HT-29 (cell line): ENCODE results near the gene VWA5B1. TPM values are rescaled to one million over a fixed set of nuclear protein-coding genes. Genes with fewer than 3 reads are reported as not detected.
A peak's percentile ranks its signal among the peaks of the same experiment; 100 is the strongest.

Experiments
- DNase-seq: peaks from one replicate; pipeline ENCODE4 v3.0.0-alpha.2; 2015; ENCODE audit warnings: low spot score
- total RNA-seq: library from RNA; depleted of rRNA; stranded (reverse); fragments of >200 nt; shearing (Covaris generic); gene quantifications from 2 replicates; pipeline ENCODE4 v1.2.3, GENCODE V29; 2014

Gene VWA5B1
- total RNA-seq, 1 experiment from 2014 or later = not detected

DNA sequence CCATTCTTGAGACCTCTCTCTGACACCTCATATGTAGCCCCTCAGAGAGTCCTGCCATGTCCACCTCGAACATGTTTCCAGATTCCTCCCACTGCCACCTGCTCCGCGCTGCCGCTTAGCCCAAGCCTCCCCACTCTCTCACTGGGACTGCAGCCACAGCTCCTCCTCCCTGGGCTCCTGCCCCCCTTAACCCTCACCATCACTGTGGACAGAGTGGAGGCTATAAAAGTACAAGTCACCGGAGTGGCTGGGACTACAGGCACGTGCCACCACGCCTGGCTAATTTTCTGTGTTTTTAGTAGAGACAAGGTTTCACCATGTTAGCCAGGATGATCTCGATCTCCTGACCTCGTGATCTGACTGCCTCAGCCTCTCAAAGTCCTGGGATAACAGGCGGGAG lies 77.0 kb downstream of the VWA5B1 start:
- no peak for DNase-seq

DNA sequence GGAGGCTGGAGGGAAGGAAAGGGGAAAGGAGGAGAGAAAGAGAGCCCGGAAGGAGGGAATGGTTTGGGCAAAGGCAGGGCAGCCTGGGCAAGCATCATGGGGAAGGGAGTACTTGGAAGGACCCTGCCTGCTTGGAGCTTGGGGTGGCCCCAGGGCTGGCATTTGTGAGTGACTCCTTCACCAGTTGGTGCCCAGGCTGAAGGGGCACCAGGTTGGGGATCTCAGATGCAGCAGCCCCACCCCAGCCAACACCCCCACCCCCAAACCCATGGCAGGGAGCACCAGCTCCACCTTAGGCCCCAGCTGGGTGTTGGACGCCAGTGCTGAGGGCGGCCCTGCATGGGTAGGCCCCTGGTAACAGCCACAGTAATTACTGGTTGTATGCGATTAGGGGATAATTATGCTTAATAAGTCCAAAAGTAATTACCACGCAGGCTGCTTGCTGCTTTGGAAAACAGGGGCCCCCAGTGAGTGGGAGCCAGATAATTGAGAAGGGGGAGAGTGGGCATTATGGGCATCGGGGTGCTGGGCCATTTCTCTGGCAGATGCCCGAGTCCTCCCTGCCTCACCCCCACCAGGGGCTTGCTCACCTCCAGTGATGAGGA lies 78.3 kb downstream of the VWA5B1 start:
- no peak for DNase-seq

DNA sequence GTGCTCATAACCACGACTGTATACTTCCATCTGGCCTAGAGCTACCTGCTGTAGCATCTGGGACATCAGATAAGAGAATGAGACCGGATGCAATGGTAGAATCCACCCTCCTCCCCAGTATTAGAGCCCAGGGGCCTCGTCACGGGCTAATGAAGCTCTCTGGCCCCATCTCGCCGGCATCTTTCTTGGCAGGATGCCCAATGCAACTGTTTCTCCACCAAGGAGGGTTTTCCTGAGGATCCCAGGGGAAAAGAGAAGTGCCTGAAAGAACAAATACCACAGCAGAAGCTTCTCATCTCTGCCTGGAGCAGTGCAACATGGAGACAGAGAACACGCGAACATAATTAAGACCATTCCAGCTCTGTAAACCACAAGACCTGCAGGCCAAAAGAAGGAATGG lies 80.0 kb downstream of the VWA5B1 start:
- no peak for DNase-seq

DNA sequence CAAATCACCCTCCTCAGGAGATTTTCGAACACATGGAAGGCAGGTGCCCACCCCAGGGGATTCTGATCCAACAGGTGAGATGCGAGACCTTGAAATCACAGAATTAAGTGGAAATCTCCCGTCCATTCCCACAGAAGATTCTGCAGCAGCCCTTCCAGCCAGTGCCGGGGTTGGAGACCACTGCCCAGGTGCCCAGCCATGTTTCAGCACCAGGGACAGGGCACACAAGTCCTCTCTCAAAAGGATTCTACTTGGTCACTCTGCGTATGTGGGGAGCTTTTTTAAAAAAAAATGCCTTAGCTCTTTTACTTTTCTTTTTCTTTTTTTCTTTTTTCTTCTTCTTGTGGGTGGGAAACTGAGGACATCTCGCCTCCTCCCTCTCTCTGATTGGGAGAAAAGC lies 80.7 kb downstream of the VWA5B1 start:
- DNase-seq = no peak

DNA sequence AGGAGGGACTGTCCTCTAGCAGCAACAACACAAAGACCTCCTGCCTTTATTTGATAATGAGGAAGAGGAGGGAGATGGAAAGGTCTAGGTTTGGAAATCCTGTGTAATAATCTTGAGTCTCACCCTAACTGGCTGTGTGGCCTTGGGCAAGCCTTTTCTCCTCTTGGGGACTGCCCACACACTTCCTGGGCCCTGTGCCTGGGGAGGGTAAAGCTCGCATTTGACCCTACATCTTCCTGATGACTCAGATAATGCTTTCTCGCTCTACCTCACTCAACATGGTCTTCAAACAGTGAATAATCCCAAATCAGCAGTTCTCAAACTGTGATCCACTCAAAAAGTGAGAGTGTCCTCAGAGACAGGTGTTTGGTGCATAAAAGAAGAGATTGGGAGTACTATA lies 81.2 kb downstream of the VWA5B1 start:
- no peak for DNase-seq

DNA sequence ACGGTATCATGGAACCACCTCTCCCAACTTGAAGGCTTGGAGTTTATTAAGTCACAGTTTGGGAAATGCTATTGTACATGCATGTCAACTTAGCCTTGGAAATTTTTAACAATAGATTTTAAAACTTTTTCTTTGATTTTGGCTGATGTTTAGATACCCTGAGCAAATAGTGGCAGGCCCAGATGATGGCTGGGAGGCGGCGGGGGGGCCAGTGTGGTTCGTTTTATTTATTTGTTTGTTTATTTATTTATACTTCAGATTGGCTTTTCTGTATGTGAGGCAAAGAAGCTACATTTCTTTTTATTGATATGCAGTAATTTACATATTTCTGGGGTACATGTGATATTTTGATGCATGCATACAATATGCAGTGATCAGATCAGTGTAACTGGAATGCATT lies 82.0 kb downstream of the VWA5B1 start:
- no peak for DNase-seq

DNA sequence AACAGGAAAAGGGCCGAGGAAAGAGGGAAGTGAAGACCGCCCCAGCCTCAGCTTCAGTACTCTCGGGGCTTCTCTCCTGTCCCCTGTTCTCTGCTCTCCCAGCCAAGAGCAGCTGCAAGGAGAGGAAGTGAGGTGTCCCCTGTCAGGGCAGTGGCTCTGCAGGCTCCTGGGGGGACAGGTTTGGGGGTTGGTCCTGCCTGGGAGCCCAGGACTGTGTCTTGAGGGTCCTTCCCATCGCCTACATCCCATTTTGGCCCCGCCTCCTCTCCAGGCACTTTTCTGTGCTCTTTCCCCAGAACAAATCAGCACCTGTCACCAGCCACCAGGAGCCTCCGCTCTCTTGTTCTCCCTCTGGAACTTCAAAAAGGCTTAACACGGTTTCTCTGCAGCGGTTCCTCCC lies 82.6 kb downstream of the VWA5B1 start:
- no peak for DNase-seq

DNA sequence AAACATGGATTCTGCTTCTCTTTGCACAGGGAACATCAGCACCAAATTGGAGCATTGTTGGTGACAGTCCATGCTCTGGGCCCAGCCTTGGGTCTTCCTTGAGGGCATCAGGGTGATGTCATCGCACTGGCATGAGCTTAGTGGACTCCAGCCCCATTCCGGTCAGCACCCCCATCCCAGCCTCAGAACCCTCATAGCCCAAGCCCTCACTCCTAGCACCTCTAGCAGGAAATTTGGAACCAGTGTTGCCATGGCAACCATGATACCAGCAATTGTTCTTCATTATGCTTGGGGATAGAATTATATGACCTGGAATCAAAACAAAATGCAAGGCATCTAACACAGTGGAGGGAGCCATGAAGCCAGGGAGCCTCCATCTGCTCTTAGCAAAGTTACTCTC lies 83.1 kb downstream of the VWA5B1 start:
- no peak for DNase-seq

DNA sequence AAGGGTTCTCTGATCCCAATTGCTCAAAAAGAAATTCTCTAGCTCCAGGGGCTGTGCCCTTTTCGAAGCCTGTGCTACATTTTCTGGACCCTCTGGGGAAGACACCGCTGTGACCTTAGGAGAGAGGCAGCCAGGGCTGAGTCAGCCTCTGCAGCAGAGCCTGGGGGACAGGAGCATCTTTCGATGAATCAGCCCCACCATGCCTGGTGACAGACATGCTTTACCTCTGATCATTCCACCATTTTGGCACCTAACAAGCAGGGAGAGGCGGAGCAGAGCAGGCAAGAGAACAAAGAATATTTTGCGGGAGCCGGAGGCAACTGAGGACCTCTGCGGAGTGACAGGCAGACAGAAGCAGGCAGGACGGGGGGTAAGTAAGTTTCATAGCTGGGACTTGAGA lies 84.9 kb downstream of the VWA5B1 start:
- DNase-seq = no peak

DNA sequence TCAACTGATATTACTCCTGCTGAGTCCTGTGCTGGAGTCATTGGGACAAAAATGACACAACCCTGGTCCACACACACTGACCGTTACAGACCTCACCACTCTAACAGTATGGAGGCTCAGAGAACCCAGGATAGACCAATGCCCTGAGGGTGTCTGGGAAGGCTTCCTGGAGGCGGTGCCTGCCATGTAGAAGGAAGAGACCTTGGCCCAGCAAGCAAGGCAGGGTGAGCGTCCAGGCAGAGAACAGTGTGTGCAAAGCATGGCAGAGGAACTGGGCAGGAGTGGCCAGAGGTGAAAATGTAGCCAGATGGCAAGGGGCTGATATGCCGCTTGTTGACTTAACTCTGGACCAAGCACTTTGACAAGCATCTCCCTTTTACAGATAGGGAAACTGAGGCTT lies 85.5 kb downstream of the VWA5B1 start:
- no peak for DNase-seq

DNA sequence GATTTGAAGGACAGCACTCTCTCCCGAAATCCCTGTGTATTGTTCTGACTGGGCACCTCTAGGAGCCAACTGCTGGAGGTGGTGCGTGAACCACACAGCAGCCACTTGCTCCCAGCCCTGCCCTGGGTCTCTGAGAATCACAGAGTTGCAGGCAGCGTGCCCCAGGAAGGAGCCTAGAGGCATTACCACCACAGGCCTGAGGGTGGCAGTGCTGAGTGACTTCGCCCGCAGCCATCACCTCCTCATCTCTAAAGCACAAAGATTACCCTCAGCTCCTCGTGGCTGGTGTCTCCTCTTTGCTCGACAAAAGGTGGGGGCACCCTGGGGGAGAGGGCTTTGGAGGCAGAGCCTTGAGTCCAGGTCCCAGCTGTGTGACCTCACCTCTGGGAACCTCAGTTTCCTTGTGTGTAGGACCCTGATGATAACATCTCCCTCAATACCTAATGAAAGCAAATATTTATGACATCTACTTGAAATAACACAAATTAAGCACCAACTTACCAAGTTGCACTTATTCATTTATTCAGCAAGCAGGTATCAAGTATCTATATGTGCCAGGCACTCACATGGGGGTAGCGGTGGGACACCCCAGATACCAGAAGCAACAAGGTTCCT lies 86.3 kb downstream of the VWA5B1 start:
- DNase-seq = peak; percentile 62

DNA sequence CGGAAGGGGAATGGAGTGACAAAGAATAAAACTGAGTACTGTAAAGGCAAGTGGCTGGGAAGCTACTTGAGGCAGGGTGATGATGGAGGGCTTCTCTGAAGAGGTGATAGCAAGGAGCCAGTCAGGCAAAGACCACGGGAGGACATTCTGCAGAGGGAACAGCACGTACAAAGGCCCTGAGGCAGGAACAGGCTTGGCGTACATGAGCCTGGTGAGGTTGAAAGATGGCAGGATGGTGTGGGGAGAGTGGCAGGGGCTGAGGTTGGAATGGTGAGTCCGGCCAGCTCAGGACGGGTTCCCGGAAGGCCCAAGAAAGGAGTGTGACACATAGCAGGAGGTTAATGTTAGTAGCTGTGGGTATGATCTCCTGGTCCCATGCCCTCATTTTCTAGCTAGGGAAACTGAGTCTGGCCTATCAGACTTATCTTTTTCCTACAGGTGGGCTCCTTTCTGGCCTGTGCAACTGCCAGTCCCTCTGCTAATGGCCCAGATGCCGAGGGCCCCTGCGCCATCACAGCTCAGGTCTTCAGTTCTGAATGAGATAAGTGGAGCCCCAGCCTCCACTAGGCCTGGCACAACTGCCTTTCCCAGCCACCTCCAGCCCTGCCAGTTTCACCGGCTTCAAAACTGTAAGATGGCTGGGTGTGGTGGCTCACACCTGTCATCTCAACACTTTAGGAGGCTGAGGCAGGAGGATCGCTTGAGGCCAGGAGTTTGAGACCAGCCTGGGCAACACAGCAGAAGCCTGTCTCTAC lies 87.0 kb downstream of the VWA5B1 start:
- no peak for DNase-seq

DNA sequence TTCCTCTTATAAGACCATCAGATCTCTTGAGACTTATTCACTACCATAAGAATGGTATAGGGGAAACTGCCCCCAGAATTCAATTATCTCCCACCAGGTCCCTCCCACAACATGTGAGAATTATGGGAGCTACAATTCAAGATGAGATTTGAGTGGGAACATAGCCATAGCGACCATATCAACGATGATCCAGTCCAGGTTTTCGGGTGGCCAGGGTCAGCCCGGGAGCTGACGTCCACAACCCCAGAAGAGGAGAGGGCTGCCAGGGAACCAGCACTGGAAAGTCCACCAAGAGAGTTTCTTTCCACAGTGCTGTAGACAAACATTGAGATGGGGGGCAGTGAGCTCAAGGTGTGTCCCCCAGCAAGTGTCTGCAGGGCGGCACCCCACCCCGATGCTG lies 88.4 kb downstream of the VWA5B1 start:
- no peak for DNase-seq

DNA sequence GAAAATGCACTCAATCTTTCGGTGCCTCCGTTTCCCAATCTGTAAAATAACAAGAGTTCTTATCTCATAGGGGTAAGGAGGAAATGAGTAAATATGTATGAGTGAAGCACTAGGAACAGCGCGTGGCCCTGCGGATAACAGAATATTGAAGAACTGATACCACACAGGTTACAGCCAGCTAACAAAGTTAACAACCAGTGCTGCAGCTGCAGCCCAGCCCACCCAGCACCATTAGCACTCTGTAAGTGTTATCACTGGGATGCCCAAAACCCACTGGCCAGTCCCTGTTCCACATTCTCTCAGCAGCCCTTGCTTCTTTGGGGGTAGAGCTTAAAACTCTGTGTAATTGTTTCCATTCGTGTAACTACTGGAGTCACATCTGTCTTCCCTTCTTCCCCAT lies 89.5 kb downstream of the VWA5B1 start:
- DNase-seq = no peak

DNA sequence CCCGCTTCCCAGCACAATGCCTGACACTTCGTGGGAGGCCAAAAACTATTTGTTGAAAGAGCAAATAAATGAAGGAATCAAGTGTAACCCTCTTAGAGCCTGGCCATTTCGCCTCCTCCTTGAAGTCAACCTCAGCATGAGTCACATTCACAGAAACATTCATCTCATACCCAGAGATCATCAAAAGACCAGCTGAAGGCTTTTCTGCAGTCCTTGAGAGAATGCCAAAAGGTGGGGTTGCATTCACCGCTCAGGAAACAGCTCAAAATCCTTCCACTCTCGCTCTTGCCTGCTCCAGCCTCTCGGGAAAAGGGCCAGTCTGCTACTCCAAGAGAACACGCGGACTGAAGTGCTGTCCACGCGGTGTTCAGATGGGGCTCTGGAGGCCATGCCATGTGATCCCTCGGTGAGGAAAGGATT lies 90.0 kb downstream of the VWA5B1 start:
- DNase-seq = no peak

DNA sequence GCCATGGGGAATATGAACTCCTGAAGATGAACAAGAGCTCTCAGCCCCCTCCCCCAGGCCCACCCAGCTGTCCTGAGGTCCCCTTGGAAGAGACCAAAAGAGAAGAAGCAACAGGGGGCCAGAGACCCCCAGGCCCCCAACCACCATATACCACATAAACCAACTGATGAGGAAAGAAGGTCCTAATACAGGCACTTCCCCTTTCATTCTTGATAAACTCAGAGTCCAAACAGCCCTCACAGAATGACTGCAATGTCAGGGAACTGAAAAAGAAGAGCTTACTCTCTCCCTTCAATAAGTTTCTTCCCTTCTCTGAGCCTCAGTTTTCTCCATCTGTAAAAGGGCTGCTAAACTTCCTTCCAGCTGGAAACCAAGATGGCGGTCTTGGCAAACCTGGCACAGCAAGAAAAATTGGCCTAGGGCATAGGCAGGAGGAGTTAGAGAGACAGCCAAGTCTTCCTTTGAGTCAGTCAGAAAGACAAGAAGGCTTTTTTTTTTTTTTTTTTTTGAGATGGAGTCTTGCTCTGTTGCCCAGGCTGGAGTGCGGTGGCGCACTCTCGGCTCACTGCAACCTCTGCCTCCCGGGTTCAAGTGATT lies 90.5 kb downstream of the VWA5B1 start:
- no peak for DNase-seq

DNA sequence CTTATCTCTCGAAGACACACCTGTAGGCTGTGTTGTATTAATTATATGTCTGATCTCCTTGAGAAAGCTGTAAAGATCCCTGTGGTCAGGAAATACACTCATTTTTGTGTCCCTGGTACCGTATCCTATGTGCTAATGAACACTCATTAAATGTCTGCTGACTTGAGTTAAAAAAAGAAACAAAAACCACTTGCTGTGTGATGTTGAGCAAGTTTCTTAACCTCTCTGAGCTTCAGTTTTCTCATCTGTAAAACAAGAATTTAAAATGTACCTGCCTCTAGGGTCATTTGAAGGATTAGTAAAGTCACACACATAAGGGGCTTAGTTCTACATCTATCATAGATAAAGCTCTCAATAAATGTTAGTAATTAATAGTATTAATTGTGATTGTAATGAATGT lies 91.3 kb downstream of the VWA5B1 start:
- DNase-seq = no peak

DNA sequence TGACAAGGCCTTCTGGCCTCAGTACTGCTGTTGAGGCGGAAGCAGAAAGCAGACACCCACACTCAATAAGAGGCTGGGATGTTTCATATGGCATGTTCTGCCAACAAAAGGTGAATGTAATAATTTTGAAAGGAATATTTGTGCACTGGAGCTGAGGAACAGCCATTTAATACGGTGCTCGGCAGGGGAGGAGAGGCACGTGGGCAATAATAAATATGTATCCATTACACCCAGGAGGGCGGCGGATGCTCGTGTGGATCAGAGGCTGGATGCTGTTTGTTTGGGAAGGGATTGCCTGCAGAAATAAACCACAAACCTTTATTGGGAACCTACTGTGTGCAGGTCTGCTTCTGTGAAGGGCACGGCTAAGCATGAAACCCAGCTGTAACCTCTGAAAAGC lies 92.0 kb downstream of the VWA5B1 start:
- DNase-seq = no peak

DNA sequence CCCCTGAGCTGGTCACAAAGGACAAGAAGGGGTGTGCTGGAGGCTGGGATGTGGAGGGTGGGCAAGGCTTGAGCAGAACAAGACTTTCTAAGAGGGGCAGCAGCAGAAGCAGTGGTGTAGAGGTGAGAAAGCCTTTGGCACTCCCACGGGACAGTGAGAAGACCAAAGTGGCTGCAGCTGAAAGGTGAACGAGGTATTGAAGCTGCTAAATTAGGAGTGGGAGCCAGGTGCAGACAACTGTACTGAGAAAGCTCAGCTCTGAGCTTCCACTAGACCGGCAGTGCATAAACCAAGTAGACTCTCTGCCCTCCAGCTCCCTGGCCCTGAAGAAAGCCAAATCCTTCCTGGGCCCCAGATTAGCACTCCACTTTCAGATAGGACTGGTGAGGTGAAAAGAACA lies 93.0 kb downstream of the VWA5B1 start:
- DNase-seq = no peak

DNA sequence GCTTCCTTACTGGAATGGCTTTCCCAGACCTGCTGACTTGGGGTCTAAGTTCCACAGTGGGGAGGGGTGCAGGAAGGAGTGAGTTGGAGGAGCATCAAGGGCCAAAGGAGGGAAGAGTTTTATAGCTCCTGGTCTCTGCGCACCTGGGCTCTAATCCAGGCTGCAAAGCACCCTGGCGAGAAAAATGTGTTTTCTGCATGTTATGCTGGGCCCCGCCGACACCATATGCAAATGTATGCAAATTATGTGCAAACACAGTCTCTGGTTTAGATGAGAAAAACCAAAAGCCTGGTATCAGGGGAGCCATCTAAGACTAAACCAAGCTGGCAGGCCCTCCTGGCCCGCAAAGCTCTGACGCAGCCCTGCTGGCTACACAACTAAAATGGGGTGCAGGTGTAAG lies 95.0 kb downstream of the VWA5B1 start:
- no peak for DNase-seq

DNA sequence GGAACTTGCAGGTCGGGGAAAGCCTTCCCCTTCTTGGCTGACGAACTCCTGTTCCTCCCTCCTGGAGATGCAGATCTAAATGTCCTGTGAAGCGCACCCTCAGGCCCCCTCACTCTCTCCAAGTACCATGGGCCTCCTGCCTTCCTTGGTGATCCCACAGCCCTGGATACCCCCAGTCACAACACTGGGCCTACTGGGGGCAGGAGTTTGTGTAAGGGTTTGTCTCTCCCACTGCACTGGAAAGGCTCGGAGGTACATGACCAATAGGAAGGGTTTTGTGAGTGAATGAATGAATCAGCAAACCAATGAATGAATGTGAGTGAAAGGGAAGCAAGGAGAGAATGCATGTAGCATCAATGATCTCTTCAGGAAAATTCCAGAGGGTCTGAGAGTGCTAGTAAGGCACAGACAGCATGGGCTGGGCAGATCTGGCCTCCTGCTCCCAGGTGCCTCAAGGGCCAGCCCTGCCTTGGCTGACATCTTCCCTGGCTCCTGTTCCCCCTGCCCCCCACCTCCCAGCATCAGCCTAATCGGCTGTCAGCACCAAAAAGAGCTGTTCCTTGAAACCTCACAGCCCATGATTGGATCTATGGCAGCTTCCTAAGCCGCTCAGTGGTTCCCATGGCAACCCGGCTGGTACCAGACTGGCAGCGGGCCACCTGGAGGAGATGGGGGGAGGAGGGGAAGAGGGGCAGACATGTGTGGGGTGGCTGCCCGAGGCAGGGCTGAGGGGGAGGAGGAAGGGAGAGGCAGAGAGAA lies 95.8 kb downstream of the VWA5B1 start:
- no peak for DNase-seq

DNA sequence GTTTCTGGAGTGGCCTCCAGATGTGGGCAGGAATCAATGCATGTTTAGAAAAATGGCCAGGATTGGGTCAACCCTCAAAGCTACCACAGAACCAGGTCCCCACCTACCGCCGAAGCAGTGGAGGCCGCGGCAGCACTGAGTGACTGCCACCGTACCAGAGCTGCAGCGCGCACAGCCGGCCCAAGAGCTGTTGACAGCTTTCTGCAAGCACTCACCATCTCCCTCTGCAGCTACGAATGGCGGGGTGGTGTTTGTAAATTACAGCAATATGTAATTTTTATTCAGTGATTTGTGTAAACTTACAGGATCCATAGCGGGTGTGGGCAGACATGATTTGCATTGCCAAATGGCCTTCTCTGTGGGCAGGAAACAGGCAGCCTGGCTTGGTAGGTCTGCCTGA lies 98.9 kb downstream of the VWA5B1 start:
- DNase-seq = no peak
